ENCODE data around the gene MRGPRG.

Gene MRGPRG

GRCh38 chr11:3225159-3225758 is 6.6 kb upstream of the MRGPRG start:
- no peak for DNase-seq

- DNase-seq, result no peak
Measured at GRCh38 chr11:3224401-3225057, 5.9 kb upstream of the MRGPRG start.

- DNase-seq, result no peak
Measured at GRCh38 chr11:3223932-3224381, 5.3 kb upstream of the MRGPRG start.

GRCh38 chr11:3222941-3223915 is 4.6 kb upstream of the MRGPRG start:
- DNase-seq, result no peak

- no peak for DNase-seq
Measured at GRCh38 chr11:3222003-3222855, 3.6 kb upstream of the MRGPRG start.

- no peak for DNase-seq
Measured at GRCh38 chr11:3221408-3222002, 2.9 kb upstream of the MRGPRG start.

GRCh38 chr11:3220521-3221407 is 2.2 kb upstream of the MRGPRG start:
- no peak for DNase-seq

GRCh38 chr11:3220101-3220500 is 1.5 kb upstream of the MRGPRG start:
- DNase-seq, result no peak

- no peak for DNase-seq
Measured at GRCh38 chr11:3219281-3219892, 774 bp upstream of the MRGPRG start.

GRCh38 chr11:3217818-3218482 is 663 bp downstream of the MRGPRG start:
- no peak for DNase-seq

GRCh38 chr11:3216027-3216525 is 2.5 kb downstream of the MRGPRG start:
- no peak for DNase-seq

GRCh38 chr11:3215346-3216026 is 3.1 kb downstream of the MRGPRG start:
- no peak for DNase-seq

- no peak for DNase-seq
Measured at GRCh38 chr11:3214420-3214699, 4.3 kb downstream of the MRGPRG start.

GRCh38 chr11:3213659-3214419 is 4.8 kb downstream of the MRGPRG start:
- no peak for DNase-seq

GRCh38 chr11:3208272-3208671 is 10.3 kb downstream of the MRGPRG start:
- no peak for DNase-seq

GRCh38 chr11:3207526-3208189 is 11.0 kb downstream of the MRGPRG start:
- no peak for DNase-seq

GRCh38 chr11:3206922-3207204 is 11.8 kb downstream of the MRGPRG start:
- no peak for DNase-seq

GRCh38 chr11:3206156-3206921 is 12.3 kb downstream of the MRGPRG start:
- no peak for DNase-seq
